ENCODE results near the gene DPY19L2.
"Not testable (repeated sequence)": the region's sequence is repeated elsewhere in the genome, so short reads cannot be mapped to it uniquely, and the experiment has no call there.

GRCh38 chr12:63685789-63686188 lies 17.5 kb upstream of the DPY19L2 start:
- not testable (repeated sequence) for TF ChIP-seq CTCF (IDR thresholded peaks at IDR 0.05); POLR2AphosphoS5 (IDR thresholded peaks at IDR 0.05; ENCODE audit: low read depth, low read length); REST (IDR thresholded peaks at IDR 0.05; ENCODE audit: insufficient read depth in 1 of 2, low read depth in 2 of 2, low read length in 1 of 2)

Measured in Panc1 (cell line).